CD4-positive, alpha-beta T cell treated with Interleukin-4 for 4 hours (primary cell): ENCODE measurements around the gene BPIFB3.
"Not testable (repeated sequence)": the region's sequence is repeated elsewhere in the genome, so short reads cannot be mapped to it uniquely, and the experiment has no call there.

Experiments
- DNase-seq: peaks from one replicate; pipeline ENCODE4 v3.0.0-alpha.2; 2020

BPIFB3 gene

GRCh38 chr20:33028875-33029274 lies 24.8 kb upstream of the BPIFB3 start:
- DNase-seq = no peak

- no peak for DNase-seq
Measured at GRCh38 chr20:33030076-33030475, 23.6 kb upstream of the BPIFB3 start.

- DNase-seq = no peak
Measured at GRCh38 chr20:33030569-33030968, 23.1 kb upstream of the BPIFB3 start.

GRCh38 chr20:33031531-33031930 lies 22.2 kb upstream of the BPIFB3 start, which contains the start of gene BPIFB6:
TSS of gene BPIFB6 (plus strand) at chr20:33031648. CDS start at chr20:33031648, 0 bp downstream.
- DNase-seq = no peak

GRCh38 chr20:33032555-33032954 lies 21.1 kb upstream of the BPIFB3 start:
- DNase-seq = no peak

- DNase-seq = no peak
Measured at GRCh38 chr20:33033381-33033780, 20.3 kb upstream of the BPIFB3 start.

GRCh38 chr20:33034115-33034514 lies 19.6 kb upstream of the BPIFB3 start:
- DNase-seq = no peak

GRCh38 chr20:33034901-33035492 lies 18.7 kb upstream of the BPIFB3 start:
- DNase-seq = no peak

- DNase-seq = no peak
Measured at GRCh38 chr20:33037456-33037855, 16.2 kb upstream of the BPIFB3 start.

- no peak for DNase-seq
Measured at GRCh38 chr20:33038243-33038642, 15.5 kb upstream of the BPIFB3 start.

- DNase-seq = no peak
Measured at GRCh38 chr20:33042430-33042829, 11.3 kb upstream of the BPIFB3 start.

- DNase-seq = no peak
Measured at GRCh38 chr20:33042983-33043730, 10.5 kb upstream of the BPIFB3 start.

- no peak for DNase-seq
Measured at GRCh38 chr20:33043731-33044181, 9.9 kb upstream of the BPIFB3 start.

GRCh38 chr20:33045129-33045721 lies 8.5 kb upstream of the BPIFB3 start:
- not testable (repeated sequence) for DNase-seq

- DNase-seq = no peak
Measured at GRCh38 chr20:33046412-33046811, 7.3 kb upstream of the BPIFB3 start.

- no peak for DNase-seq
Measured at GRCh38 chr20:33051333-33051732, 2.4 kb upstream of the BPIFB3 start.

- no peak for DNase-seq
Measured at GRCh38 chr20:33054381-33054780, 678 bp downstream of the BPIFB3 start.

GRCh38 chr20:33054791-33055190 lies 1.1 kb downstream of the BPIFB3 start:
- DNase-seq = no peak

- DNase-seq = no peak
Measured at GRCh38 chr20:33059136-33059535, 5.4 kb downstream of the BPIFB3 start.

- no peak for DNase-seq
Measured at GRCh38 chr20:33059741-33060390, 6.2 kb downstream of the BPIFB3 start.

- no peak for DNase-seq
Measured at GRCh38 chr20:33061658-33062028, 7.9 kb downstream of the BPIFB3 start.

- no peak for DNase-seq
Measured at GRCh38 chr20:33062105-33062824, 8.6 kb downstream of the BPIFB3 start.

- DNase-seq = no peak
Measured at GRCh38 chr20:33062825-33063149, 9.1 kb downstream of the BPIFB3 start.
